GM03348 (cell line): Measurements from ENCODE around the gene KCNH1.

Source experiments
- DNase-seq: peaks from one replicate; pipeline ENCODE4 v3.0.0; 2012; ENCODE audit warnings: low spot score

Gene KCNH1, protein sequence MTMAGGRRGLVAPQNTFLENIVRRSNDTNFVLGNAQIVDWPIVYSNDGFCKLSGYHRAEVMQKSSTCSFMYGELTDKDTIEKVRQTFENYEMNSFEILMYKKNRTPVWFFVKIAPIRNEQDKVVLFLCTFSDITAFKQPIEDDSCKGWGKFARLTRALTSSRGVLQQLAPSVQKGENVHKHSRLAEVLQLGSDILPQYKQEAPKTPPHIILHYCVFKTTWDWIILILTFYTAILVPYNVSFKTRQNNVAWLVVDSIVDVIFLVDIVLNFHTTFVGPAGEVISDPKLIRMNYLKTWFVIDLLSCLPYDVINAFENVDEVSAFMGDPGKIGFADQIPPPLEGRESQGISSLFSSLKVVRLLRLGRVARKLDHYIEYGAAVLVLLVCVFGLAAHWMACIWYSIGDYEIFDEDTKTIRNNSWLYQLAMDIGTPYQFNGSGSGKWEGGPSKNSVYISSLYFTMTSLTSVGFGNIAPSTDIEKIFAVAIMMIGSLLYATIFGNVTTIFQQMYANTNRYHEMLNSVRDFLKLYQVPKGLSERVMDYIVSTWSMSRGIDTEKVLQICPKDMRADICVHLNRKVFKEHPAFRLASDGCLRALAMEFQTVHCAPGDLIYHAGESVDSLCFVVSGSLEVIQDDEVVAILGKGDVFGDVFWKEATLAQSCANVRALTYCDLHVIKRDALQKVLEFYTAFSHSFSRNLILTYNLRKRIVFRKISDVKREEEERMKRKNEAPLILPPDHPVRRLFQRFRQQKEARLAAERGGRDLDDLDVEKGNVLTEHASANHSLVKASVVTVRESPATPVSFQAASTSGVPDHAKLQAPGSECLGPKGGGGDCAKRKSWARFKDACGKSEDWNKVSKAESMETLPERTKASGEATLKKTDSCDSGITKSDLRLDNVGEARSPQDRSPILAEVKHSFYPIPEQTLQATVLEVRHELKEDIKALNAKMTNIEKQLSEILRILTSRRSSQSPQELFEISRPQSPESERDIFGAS

GRCh38 chr1:211133836-211134669 is at the start of gene KCNH1:
Gene KCNH1, minus strand, starts transcription at chr1:211134148. Its CDS starts 203 bp downstream, at chr1:211133945.
- peak; percentile 96 for DNase-seq

DNA sequence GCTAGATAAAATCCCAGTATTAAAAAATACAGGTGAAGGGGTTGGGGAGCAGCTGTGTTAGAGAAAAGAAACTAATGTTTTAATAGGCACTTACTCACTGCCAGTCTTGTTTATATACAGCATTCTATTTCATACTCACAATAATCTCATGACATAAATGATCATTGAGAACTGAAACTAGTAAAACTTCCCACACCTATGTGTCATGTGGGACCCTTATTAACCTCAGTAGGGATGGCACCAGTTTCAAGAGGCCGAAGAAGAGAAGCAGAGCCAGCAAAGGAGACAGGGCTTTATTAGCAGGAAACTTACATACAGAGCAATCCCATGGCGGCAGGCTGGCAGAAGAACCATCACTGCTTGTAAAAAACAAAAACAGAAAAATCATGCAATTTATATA is 48.8 kb upstream of the KCNH1 start:
- DNase-seq = no peak

DNA sequence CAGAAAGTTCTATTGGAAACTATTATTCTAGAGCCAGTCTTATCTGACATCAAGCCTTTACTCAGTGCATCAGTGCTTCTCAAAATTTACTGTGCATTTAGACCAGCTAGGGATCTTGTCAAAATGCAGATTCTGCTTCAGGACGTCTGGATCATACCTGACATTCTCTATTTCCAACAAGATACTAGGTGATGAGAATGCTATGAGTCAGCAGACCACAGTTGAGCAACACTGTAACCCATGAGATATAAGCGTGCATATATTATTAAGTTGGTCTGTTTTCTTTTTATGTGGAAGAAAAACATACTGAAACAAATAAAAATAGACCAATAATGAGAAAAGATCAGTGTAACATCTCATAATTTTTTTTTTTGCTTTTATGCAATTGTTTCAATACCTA is 40.4 kb upstream of the KCNH1 start:
- no peak for DNase-seq

DNA sequence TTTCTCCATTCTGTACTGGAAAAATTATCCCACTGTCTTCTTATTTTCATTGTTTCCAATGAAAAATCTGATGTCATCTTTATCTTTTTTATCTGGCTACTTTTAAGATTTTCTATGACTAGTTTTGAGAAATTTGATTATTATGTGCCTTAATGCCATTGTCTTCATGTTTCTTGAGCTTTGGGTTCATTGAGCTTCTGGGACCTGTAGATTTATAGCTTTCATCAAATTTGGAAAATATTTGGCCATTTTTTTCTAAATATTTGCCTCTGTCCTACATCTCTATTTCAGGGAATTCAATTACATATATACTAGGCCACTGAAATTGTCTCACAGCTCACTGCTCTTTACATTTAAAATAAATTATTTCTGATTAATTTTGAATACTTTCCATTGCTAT is 38.7 kb upstream of the KCNH1 start:
- no peak for DNase-seq

DNA sequence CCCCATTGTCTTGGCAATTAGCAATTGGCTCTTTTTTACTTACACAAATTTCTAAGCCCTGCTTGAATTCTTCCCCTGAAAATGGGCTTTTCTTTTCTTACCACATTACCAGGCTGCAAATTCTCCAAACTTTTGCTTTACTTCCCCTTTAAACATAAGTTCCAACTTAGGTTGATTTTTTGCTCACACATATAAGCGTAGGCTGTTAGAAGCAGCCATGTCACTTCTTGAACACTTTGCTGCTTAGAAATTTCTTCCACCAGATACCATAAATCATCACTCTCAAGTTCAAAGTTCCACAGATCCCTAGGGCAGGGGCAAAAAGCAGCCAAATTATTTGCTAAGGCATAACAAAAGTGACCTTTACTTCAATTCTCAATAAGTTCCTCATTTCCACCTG is 35.4 kb upstream of the KCNH1 start:
- no peak for DNase-seq

DNA sequence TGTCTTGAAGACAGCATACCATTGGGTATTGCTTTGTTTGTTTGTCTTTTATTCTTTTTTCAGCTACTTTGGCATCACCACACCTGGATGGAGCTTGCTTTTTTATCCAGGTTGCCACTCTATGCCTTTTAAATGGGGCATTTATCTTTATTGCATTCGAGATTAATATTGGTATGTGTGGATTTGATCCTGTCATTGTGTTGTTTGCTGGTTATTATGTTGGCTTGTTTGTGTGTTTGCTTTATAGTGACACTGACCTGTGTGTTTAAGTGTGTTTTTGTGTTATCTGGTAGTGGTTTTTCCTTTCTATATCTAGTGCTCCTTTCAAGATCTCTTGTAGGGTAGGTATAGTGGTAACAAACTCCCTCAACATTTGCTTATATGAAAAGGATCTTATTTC is 24.9 kb upstream of the KCNH1 start:
- no peak for DNase-seq

GRCh38 chr1:211155040-211155439 is 21.1 kb upstream of the KCNH1 start:
- no peak for DNase-seq

DNA sequence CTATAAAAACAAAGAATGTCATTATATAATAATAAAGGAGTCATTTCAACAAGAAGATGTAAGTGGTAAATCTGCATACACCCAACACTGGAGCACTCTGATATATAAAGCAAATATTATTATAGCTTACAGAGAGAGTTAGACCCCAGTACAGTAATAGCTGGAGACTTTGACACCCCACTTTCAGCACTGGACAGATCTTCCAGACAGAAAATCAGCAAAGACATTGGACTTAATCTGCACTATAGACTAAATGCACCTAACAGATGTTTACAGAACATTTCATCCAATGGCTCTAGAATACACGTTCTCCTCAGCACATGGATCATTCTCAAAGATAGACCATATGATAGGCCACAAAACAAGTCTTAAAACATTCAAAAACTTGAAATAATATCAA is 20.0 kb upstream of the KCNH1 start:
- no peak for DNase-seq

- DNase-seq = no peak
These were observed 14.4 kb upstream of the KCNH1 start for GRCh38 chr1:211148366-211148765.

DNA sequence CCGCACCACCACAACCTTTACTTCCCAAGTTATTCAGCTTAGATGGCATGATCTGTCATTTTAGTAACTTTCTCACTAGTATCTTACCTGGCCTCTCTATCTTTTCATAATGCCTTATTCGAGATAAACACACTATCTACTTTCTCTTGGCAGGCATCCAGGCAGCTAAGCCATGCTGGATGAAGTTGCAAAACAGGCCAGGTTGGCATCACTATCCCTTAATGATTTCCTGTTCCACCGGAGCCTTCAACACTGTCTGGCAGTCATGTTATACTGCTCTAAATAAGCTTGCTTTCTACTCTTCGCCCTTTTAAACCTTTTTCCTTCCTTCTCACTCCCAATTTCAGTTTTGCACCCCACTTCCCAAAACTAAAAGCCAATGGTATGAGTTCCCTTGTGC is 12.0 kb upstream of the KCNH1 start:
- no peak for DNase-seq

GRCh38 chr1:211135342-211135950 is 1.5 kb upstream of the KCNH1 start:
- peak; percentile 63 for DNase-seq

- DNase-seq = peak; percentile 36
These were observed 534 bp downstream of the KCNH1 start for GRCh38 chr1:211133393-211133835.

GRCh38 chr1:211132721-211133392 is 1.1 kb downstream of the KCNH1 start:
- DNase-seq = no peak

DNA sequence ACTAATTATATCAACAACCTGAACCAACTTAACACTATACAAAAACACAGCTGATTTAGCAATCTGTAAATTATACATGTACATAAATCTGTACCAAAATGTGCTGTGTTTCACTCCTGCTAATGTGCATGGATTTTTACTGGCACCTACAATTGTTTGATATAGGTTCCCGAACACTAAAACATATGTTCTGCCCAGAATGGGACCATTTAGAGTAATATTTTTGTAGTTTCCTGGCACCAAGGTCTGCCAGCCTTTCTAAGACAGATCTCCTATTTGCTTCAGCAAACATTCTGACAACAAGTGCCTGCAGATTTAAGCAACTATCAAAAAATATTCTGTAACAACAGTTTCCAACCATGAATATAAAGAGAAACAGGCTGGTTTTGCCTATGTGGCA is 4.2 kb downstream of the KCNH1 start:
- no peak for DNase-seq

GRCh38 chr1:211127166-211127565 is 6.8 kb downstream of the KCNH1 start:
- no peak for DNase-seq

- DNase-seq = peak; percentile 55
These were observed 7.3 kb downstream of the KCNH1 start for GRCh38 chr1:211126622-211127021.

GRCh38 chr1:211118407-211119102 is 15.4 kb downstream of the KCNH1 start:
- DNase-seq = peak; percentile 35

- no peak for DNase-seq
These were observed 19.5 kb downstream of the KCNH1 start for GRCh38 chr1:211114446-211114845.

- DNase-seq = no peak
These were observed 20.4 kb downstream of the KCNH1 start for GRCh38 chr1:211113566-211113965.

DNA sequence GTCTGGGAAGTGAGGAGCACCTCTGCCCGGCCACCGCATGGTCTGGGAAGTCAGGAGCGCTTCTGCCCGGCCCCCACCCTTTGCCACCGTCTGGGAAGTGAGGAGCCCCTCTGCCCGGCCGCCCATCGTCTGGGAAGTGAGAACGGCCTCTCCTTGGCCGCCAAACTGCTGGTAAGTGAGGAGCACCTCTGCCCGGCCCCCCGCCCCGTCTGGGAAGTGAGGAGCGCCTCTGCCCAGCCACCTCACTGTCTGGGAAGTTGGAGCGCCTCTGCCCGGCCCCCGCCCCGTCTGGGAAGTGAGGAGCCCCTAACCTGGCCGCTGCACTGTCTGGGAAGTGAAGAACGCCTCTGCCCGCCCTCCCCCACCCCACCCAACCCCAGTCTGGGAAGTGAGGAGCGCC is 22.6 kb downstream of the KCNH1 start:
- no peak for DNase-seq
